A673 (cell line): Measurements from ENCODE around the gene DHRSX. TPM values are rescaled to one million over a fixed set of nuclear protein-coding genes. Genes with fewer than 3 reads are reported as not detected.

Experiments
- BruUV-seq: library from RNA; stranded (reverse); fragments of 400-500 nt; replicated peaks from 2 replicates; lab custom pipeline; 2021; lab: Mats Ljungman, UMichigan
- CTCF ChIA-PET: fragments of 300-600 bp; sonication (Branson Sonifier 250); formaldehyde crosslinking; loops from one replicate; lab custom pipeline; 2022; ENCODE audit warnings: antibody characterized with exemption; lab: Charles Lee
- POLR2A ChIA-PET: fragments of 300-600 bp; sonication (Branson Sonifier 250); formaldehyde crosslinking; loops from one replicate; lab custom pipeline; 2022; ENCODE audit warnings: antibody characterized with exemption; ENCODE audit not compliant: low non-redundant PET; lab: Charles Lee
- DNase-seq: peaks from one replicate; pipeline ENCODE4 v3.0.0-alpha.2; 2015; ENCODE audit warnings: low spot score
- H3K27ac ChIP-seq: fragments of 200-600 bp; sonication (generic); 2 replicates; pipeline ENCODE4 v1.5.1; 2016; ENCODE audit warnings: mixed run types, low read depth, mild to moderate bottlenecking, mixed read lengths, antibody characterized with exemption, low read length; ENCODE audit not compliant: poor library complexity, severe bottlenecking
- H3K27me3 ChIP-seq: fragments of 200-600 bp; sonication (generic); replicated peaks from 2 replicates; pipeline ENCODE4 v1.6.1; 2017; ENCODE audit warnings: mixed run types, low read depth, mild to moderate bottlenecking, mixed read lengths, antibody characterized with exemption, low read length; ENCODE audit not compliant: insufficient read depth, poor library complexity
- H3K36me3 ChIP-seq: fragments of 200-600 bp; sonication (generic); 2 replicates; pipeline ENCODE4 v1.6.1; 2016; ENCODE audit warnings: mixed run types, mild to moderate bottlenecking, mixed read lengths, antibody characterized with exemption, low read length; ENCODE audit not compliant: insufficient read depth, poor library complexity, severe bottlenecking
- H3K4me1 ChIP-seq: fragments of 200-600 bp; sonication (generic); 2 replicates; pipeline ENCODE4 v1.6.1; 2017; ENCODE audit warnings: mixed run types, mild to moderate bottlenecking, mixed read lengths, antibody characterized with exemption, low read length; ENCODE audit not compliant: insufficient read depth, poor library complexity, severe bottlenecking
- H3K4me3 ChIP-seq: fragments of 200-600 bp; sonication (generic); 2 replicates; pipeline ENCODE4 v1.5.1; 2016; ENCODE audit warnings: low read depth, mixed run types, mild to moderate bottlenecking, mixed read lengths, low read length; ENCODE audit not compliant: poor library complexity, severe bottlenecking
- H3K9me3 ChIP-seq: fragments of 200-600 bp; sonication (generic); 2 replicates; pipeline ENCODE4 v1.6.1; 2016; ENCODE audit warnings: mixed run types, low read depth, mild to moderate bottlenecking, mixed read lengths, antibody characterized with exemption, low read length; ENCODE audit not compliant: poor library complexity, severe bottlenecking
- CTCF ChIP-seq: fragments of 300-800, 200-600 bp; sonication (generic); conservative IDR thresholded peaks from 2 replicates; pipeline ENCODE4 v1.5.1; 2017; ENCODE audit warnings: low read depth, mild to moderate bottlenecking, antibody characterized with exemption, low read length, moderate library complexity, mixed read lengths
- EZH2 ChIP-seq: fragments of 200-600 bp; sonication (generic); IDR thresholded peaks from 2 replicates; pipeline ENCODE4 v1.6.1; 2017; ENCODE audit warnings: borderline replicate concordance, low read depth, mild to moderate bottlenecking, mixed read lengths, antibody characterized with exemption, low read length; ENCODE audit not compliant: poor library complexity, severe bottlenecking
- intact Hi-C: fragments of 100-400 bp; cut with micrococcal nuclease; formaldehyde crosslinking; loops from one replicate; pipeline ENCODE4 v1.10.0; 2022; ENCODE audit not compliant: unreplicated experiment
- total RNA-seq: library from RNA; stranded (reverse); gene quantifications from 2 replicates; pipeline ENCODE4 v1.2.3, GENCODE V29; 2021

The DHRSX gene
- total RNA-seq, 1 experiment from 2014 or later, result 30.2 TPM

GRCh38 chrX:2511326-2511725 is 10.6 kb upstream of the DHRSX start:
- ChIA-PET CTCF (no interaction called here), POLR2A (no interaction called here)
- H3K27ac ChIP-seq, result no peak overlapping the region
- no peaks in the 10 kb centered on the region for H3K9me3 ChIP-seq
- DNase-seq, result no peak
- intact Hi-C loops, result no loop called here
- no peaks in the 10 kb centered on the region for H3K27me3 ChIP-seq
- TF ChIP-seq EZH2, result no peak
- no peak for TF ChIP-seq CTCF
- H3K4me1 ChIP-seq, result no peaks in the 10 kb centered on the region
- no peaks in the 10 kb centered on the region for H3K36me3 ChIP-seq
- no peak overlapping the region for H3K4me3 ChIP-seq
- BruUV-seq, result no TSS peak

- no peaks in the 10 kb centered on the region for H3K4me1 ChIP-seq
- CTCF ChIA-PET, result no interaction called here
- TF ChIP-seq EZH2 (no peak), CTCF (no peak)
- no peak overlapping the region for H3K27ac ChIP-seq
- no peaks in the 10 kb centered on the region for H3K36me3 ChIP-seq
- no peak overlapping the region for H3K4me3 ChIP-seq
- H3K27me3 ChIP-seq, result no peaks in the 10 kb centered on the region
- POLR2A ChIA-PET, result no interaction called here
- intact Hi-C loops, result loop anchor here (10.0 kb wide), 1 partner anchor 66 kb away; no protein-coding TSS in a partner anchor
- DNase-seq, result no peak
- BruUV-seq, result no TSS peak
- H3K9me3 ChIP-seq, result no peaks in the 10 kb centered on the region
Observed at GRCh38 chrX:2508648-2509335, 8.0 kb upstream of the DHRSX start.

- BruUV-seq, result no TSS peak
- ChIA-PET POLR2A (no interaction called here), CTCF (no interaction called here)
- no peak for TF ChIP-seq CTCF
- no peak for TF ChIP-seq EZH2
- H3K9me3 ChIP-seq, result no peaks in the 10 kb centered on the region
- H3K27ac ChIP-seq, result no peak overlapping the region
- no peak for DNase-seq
- no peak overlapping the region for H3K4me3 ChIP-seq
- intact Hi-C loops, result loop anchor here (10.0 kb wide), 1 partner anchor 67 kb away; no protein-coding TSS in a partner anchor
- no peaks in the 10 kb centered on the region for H3K36me3 ChIP-seq
- no peaks in the 10 kb centered on the region for H3K27me3 ChIP-seq
- H3K4me1 ChIP-seq, result no peaks in the 10 kb centered on the region
Observed at GRCh38 chrX:2507904-2508627, 7.3 kb upstream of the DHRSX start.
